ENCODE results near the gene SPAG6. TPM values are rescaled to one million over a fixed set of nuclear protein-coding genes. Genes with fewer than 3 reads are reported as not detected.

SPAG6 gene
- total and polyA plus RNA-seq, 2 of the 4 experiments (the other 2 are of a cell fraction), result not detected

DNA sequence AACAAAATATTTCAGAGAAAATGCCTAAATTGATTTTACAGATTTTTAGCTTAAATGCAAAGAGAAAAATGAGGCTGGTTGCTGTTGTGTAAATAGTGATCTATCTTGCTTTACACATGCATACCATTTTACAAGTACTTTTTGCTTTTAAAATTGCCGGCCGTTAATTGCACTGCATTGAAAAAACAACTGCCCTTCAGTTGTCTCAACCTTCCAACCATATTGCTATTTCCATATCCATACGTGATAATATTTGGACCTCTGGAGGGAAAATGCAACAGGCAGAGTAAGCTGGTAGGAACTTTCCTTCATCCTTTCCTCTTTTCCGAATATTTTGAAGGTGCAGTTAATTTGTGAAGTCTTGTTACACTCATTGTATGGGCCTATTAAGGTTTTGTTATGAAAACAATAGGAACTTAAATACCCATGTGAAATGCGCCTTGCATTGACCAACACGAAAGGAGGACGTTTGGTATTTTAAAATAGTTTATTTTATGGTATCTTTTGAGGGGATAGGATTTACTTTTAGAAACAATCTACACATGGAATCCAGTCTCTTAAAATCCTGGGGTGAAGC, 13.1 kb upstream of the SPAG6 start:
- Histone ChIP-seq H2BK15ac (ENCODE audit: low read depth, low read length) (no peak overlapping the region), H2AK9ac (replicated peaks; ENCODE audit: low read depth, low read length, poor library complexity) (no peak overlapping the region), H2AFZ (replicated peaks; ENCODE audit: low read length, poor library complexity) (no peak overlapping the region), H3K79me1 (ENCODE audit: low read depth in 1 of 2, low read length in 2 of 2) (peaks cover 0 to 3% of the 10 kb centered on the region in 2 experiments; a peak in 1 of 4 replicates), H3K9me3 (ENCODE audit: control insufficient read depth, insufficient read depth, low read length) (peaks cover 21% of the 10 kb centered on the region), H4K5ac (ENCODE audit: low read depth, low read length) (no peak overlapping the region), H3K4me3 (ENCODE audit: insufficient read depth, low read depth, low read length) (no peak overlapping the region), H2AK5ac (ENCODE audit: low read depth, low read length) (no peak overlapping the region), H4K20me1 (ENCODE audit: insufficient read depth, low read length) (no peaks in the 10 kb centered on the region), H2BK5ac (ENCODE audit: low read depth, low read length, poor library complexity, severe bottlenecking) (no peak overlapping the region), H2BK20ac (ENCODE audit: low read depth, low read length) (no peak overlapping the region), H3K18ac (ENCODE audit: low read depth, low read length) (no peak overlapping the region), H3K36me3 (ENCODE audit: control insufficient read depth, insufficient read depth, low read length) (peaks cover 7% of the 10 kb centered on the region), H3K27me3 (ENCODE audit: control insufficient read depth, insufficient read depth, low read length) (peaks cover 37% of the 10 kb centered on the region), H4K8ac (ENCODE audit: low read depth in 2 of 2, low read length in 2 of 2) (no peak overlapping the region), H3K27ac (ENCODE audit: insufficient read depth, low read length) (no peak overlapping the region), H3K4me1 (ENCODE audit: control insufficient read depth, insufficient read depth, low read length) (no peaks in the 10 kb centered on the region), H3K14ac (replicated peaks; ENCODE audit: low read depth, low read length) (no peak overlapping the region), H3K9ac (ENCODE audit: low read depth, low read length) (no peak overlapping the region), H3K9me1 (ENCODE audit: insufficient read depth, low read length) (0 out of 2 replicates have a peak, but pooled peaks cover 2% of the 10 kb centered on the region), H3K56ac (ENCODE audit: extremely low read depth, insufficient read depth, low read length) (no peak overlapping the region), H3K4me2 (ENCODE audit: low read depth, low read length) (no peak overlapping the region), H4K91ac (ENCODE audit: insufficient read depth, low read depth, low read length) (no peak overlapping the region), H3K23ac (ENCODE audit: low read depth, low read length) (no peak overlapping the region), H2BK120ac (ENCODE audit: low read depth, low read length) (no peak overlapping the region), H3K4ac (ENCODE audit: low read depth, low read length) (no peak overlapping the region)
- intact Hi-C loops (cut with micrococcal nuclease) (no loop called here), dilution Hi-C loops (cut with HindIII; ENCODE audit: low sequenced_read_pairs, unreplicated experiment) (no loop called here), in situ Hi-C loops (cut with MboI; ENCODE audit: low sequenced_read_pairs) (no loop called here)
- WGBS, 2 experiments (ENCODE audit: extremely low coverage in 2 of 2, insufficient read length in 1 of 2), result no CpG with 5 or more reads among the region's 7 CpGs
- POLR2A ChIA-PET (ENCODE audit: unreplicated experiment), result no interaction called here
- no peak for TF ChIP-seq RCOR1 (IDR thresholded peaks at IDR 0.05; ENCODE audit: insufficient replicate concordance, low read length)
- TF ChIP-seq, protein P1, sequence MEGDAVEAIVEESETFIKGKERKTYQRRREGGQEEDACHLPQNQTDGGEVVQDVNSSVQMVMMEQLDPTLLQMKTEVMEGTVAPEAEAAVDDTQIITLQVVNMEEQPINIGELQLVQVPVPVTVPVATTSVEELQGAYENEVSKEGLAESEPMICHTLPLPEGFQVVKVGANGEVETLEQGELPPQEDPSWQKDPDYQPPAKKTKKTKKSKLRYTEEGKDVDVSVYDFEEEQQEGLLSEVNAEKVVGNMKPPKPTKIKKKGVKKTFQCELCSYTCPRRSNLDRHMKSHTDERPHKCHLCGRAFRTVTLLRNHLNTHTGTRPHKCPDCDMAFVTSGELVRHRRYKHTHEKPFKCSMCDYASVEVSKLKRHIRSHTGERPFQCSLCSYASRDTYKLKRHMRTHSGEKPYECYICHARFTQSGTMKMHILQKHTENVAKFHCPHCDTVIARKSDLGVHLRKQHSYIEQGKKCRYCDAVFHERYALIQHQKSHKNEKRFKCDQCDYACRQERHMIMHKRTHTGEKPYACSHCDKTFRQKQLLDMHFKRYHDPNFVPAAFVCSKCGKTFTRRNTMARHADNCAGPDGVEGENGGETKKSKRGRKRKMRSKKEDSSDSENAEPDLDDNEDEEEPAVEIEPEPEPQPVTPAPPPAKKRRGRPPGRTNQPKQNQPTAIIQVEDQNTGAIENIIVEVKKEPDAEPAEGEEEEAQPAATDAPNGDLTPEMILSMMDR (conservative IDR thresholded peaks at IDR 0.05; ENCODE audit: low read depth, low read length), result no peak
- TF ChIP-seq, protein P2, sequence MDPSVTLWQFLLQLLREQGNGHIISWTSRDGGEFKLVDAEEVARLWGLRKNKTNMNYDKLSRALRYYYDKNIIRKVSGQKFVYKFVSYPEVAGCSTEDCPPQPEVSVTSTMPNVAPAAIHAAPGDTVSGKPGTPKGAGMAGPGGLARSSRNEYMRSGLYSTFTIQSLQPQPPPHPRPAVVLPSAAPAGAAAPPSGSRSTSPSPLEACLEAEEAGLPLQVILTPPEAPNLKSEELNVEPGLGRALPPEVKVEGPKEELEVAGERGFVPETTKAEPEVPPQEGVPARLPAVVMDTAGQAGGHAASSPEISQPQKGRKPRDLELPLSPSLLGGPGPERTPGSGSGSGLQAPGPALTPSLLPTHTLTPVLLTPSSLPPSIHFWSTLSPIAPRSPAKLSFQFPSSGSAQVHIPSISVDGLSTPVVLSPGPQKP (IDR thresholded peaks at IDR 0.05; ENCODE audit: borderline replicate concordance, low read depth, low read length), result no peak
- TF ChIP-seq MXI1 (IDR thresholded peaks at IDR 0.05; ENCODE audit: borderline replicate concordance, low read depth, low read length), result no peak
- TF ChIP-seq SMC3 (IDR thresholded peaks at IDR 0.05; ENCODE audit: low read depth, low read length), result no peak
- TF ChIP-seq NFE2L2 (IDR thresholded peaks at IDR 0.05; ENCODE audit: low read depth, low read length), result no peak
- no peak for TF ChIP-seq RAD21 (IDR thresholded peaks at IDR 0.05; ENCODE audit: low read length)
- TF ChIP-seq POLR2A (IDR thresholded peaks at IDR 0.05; ENCODE audit: low read depth, low read length), result no peak
- TF ChIP-seq, protein P3, sequence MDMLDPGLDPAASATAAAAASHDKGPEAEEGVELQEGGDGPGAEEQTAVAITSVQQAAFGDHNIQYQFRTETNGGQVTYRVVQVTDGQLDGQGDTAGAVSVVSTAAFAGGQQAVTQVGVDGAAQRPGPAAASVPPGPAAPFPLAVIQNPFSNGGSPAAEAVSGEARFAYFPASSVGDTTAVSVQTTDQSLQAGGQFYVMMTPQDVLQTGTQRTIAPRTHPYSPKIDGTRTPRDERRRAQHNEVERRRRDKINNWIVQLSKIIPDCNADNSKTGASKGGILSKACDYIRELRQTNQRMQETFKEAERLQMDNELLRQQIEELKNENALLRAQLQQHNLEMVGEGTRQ (IDR thresholded peaks at IDR 0.05; ENCODE audit: low read depth, low read length), result no peak
- no peak for TF ChIP-seq MAZ (IDR thresholded peaks at IDR 0.05; ENCODE audit: borderline replicate concordance, low read depth, low read length)
- TF ChIP-seq MAFK (IDR thresholded peaks at IDR 0.05; ENCODE audit: low read depth, low read length), result no peak
- no peak for TF ChIP-seq BHLHE40 (IDR thresholded peaks at IDR 0.05; ENCODE audit: low read depth, low read length)
- no peak for TF ChIP-seq CEBPB (IDR thresholded peaks at IDR 0.05; ENCODE audit: low read depth, low read length)
- TF ChIP-seq FOS (IDR thresholded peaks at IDR 0.05; ENCODE audit: low read depth, low read length), result no peak
- no peak for TF ChIP-seq RFX5 (IDR thresholded peaks at IDR 0.05; ENCODE audit: low read depth, low read length)
- no peak for TF ChIP-seq CHD1 (IDR thresholded peaks at IDR 0.05; ENCODE audit: low read depth, low read length)
- ATAC-seq (ENCODE audit: low read depth), result no peak
- BruUV-seq (replicated peaks), result no TSS peak
- no peak for DNase-seq
- CTCF ChIA-PET, result interaction anchor here (0.5 kb wide), 1 partner anchor 8 kb away, joined by 3 read pairs; no protein-coding TSS in a partner anchor
